ENCODE data around the gene ADGRD1. TPM values are rescaled to one million over a fixed set of nuclear protein-coding genes. Genes with fewer than 3 reads are reported as not detected.
A peak's percentile ranks its signal among the peaks of the same experiment; 100 is the strongest.

Gene ADGRD1
- polyA plus RNA-seq, 1 of the 3 experiments (the other 2 are of a cell fraction), result not detected

DNA sequence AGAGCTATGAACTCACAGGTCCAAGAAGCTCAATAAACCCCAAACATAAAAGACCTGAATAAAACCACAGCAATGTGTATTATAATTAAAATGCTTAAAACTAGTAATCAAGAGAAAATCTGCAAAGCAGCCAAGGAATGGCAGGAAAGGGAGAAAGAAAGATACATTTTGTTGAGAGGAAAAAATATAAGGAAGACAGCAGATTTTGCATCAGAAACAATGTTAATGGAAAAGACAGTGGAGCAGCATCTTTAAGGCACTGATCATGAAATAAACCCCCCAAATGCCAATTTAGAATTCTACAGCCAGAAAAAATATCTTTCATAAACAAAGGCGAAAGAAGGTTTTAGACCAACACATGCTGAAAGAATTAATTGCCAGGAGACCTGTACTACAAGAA, 42.5 kb upstream of the ADGRD1 start (continued):
- no peak for TF ChIP-seq CHD2 (IDR thresholded peaks at IDR 0.05; ENCODE audit: low read length, partially characterized antibody)

DNA sequence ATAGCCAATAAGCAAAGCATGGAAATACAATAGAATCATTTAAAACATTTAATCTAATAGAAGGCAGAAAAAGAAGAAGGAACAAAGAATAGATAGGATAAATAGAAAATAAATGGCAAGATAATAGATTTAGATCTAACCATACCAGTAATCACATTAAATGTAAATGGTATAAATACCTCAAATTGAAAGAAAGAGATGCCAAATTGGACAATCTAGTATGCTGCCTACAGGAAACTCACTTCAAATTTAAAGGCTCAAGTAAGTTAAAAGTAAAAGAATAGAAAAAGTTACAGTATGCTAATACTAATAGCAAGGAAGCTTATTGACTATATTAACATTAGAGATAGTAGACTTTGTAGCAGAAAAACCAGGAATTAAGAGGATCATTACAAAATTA, 41.8 kb upstream of the ADGRD1 start:
- no peaks in the 10 kb centered on the region for H3K36me3 ChIP-seq (replicated peaks in 1 of 2; ENCODE audit: control insufficient read depth in 1 of 2, insufficient read depth in 2 of 2, low read length in 1 of 2)
- H3K4me1 ChIP-seq (ENCODE audit: control insufficient read depth in 1 of 2, insufficient read depth in 2 of 2, low read depth in 1 of 2, low read length in 1 of 2), result peaks cover 0 to 4% of the 10 kb centered on the region in 2 experiments; a peak in 1 of 4 replicates
- H3K79me2 ChIP-seq (ENCODE audit: insufficient read depth), result no peaks in the 10 kb centered on the region
- no peak overlapping the region for H3K9ac ChIP-seq
- DNase-seq, result no peak
- ChIA-PET POLR2A (no interaction called here), CTCF (interaction anchor here (0.6 to 0.7 kb wide), 2 partner anchors 91 to 232 kb away, joined by 3 to 4 read pairs; no protein-coding TSS in a partner anchor)
- peaks cover 7% of the 10 kb centered on the region for H3K9me3 ChIP-seq
- no peaks in the 10 kb centered on the region for H4K20me1 ChIP-seq (ENCODE audit: insufficient read depth)
- no peak overlapping the region for H3K4me3 ChIP-seq (ENCODE audit: low read depth in 2 of 2, low read length in 1 of 2)
- H3F3A ChIP-seq (replicated peaks; ENCODE audit: insufficient read depth), result no peaks in the 10 kb centered on the region
- no peak overlapping the region for H2AFZ ChIP-seq (ENCODE audit: low read depth)
- no peak overlapping the region for H3K27ac ChIP-seq (ENCODE audit: low read depth in 2 of 2, low read length in 1 of 2)
- no peaks in the 10 kb centered on the region for H3K9me2 ChIP-seq
- no peak for TF ChIP-seq TCF12 (IDR thresholded peaks at IDR 0.05)
- no peak for TF ChIP-seq NRF1 (IDR thresholded peaks at IDR 0.05; ENCODE audit: low read depth, low read length)
- no peak for TF ChIP-seq GATA2 (CRISPR knock-in tag; IDR thresholded peaks at IDR 0.05)
- no peak for TF ChIP-seq CHD2 (IDR thresholded peaks at IDR 0.05; ENCODE audit: low read length, partially characterized antibody)
- no peak overlapping the region for H3K4me2 ChIP-seq
- no peaks in the 10 kb centered on the region for H3K27me3 ChIP-seq (ENCODE audit: insufficient read depth)

GRCh38 chr12:130916241-130916911, 37.3 kb upstream of the ADGRD1 start:
- Histone ChIP-seq H3K36me3 (replicated peaks in 1 of 2; ENCODE audit: control insufficient read depth in 1 of 2, insufficient read depth in 2 of 2, low read length in 1 of 2) (no peaks in the 10 kb centered on the region), H3K4me2 (no peak overlapping the region), H3K27me3 (ENCODE audit: insufficient read depth) (no peaks in the 10 kb centered on the region), H4K20me1 (ENCODE audit: insufficient read depth) (no peaks in the 10 kb centered on the region), H3K4me3 (ENCODE audit: low read depth in 2 of 2, low read length in 1 of 2) (peak overlapping the region in 1 of 2 experiments; percentile 32; a peak in 1 of 4 replicates), H3K4me1 (ENCODE audit: control insufficient read depth in 1 of 2, insufficient read depth in 2 of 2, low read depth in 1 of 2, low read length in 1 of 2) (peaks cover 0 to 4% of the 10 kb centered on the region in 2 experiments; a peak in 1 of 4 replicates), H3K79me2 (ENCODE audit: insufficient read depth) (no peaks in the 10 kb centered on the region), H3K27ac (ENCODE audit: low read depth in 2 of 2, low read length in 1 of 2) (no peak overlapping the region), H3F3A (replicated peaks; ENCODE audit: insufficient read depth) (no peaks in the 10 kb centered on the region), H2AFZ (ENCODE audit: low read depth) (no peak overlapping the region), H3K9ac (no peak overlapping the region), H3K9me3 (peaks cover 4% of the 10 kb centered on the region), H3K9me2 (no peaks in the 10 kb centered on the region)
- ChIA-PET POLR2A (no interaction called here), CTCF (interaction anchor here (0.6 to 6.0 kb wide), 62 partner anchors 8 to 1081 kb away, joined by 3 to 86 read pairs (median 4); partner anchors contain the start of genes ADGRD1, EP400, MMP17 and SFSWAP)
- TF ChIP-seq RCOR1 (IDR thresholded peaks at IDR 0.05; ENCODE audit: low read length) (0 out of 2 replicates have a peak, but pooled peaks have one; percentile 35), SMC3 (IDR thresholded peaks at IDR 0.05; ENCODE audit: low read depth, low read length) (peak; percentile 81), RAD21 (IDR thresholded peaks at IDR 0.05; ENCODE audit: low read length) (peak; percentile 96), ELF1 (IDR thresholded peaks at IDR 0.05) (no peak), TEAD4 (IDR thresholded peaks at IDR 0.05; ENCODE audit: borderline replicate concordance, insufficient read depth) (no peak)
- TF ChIP-seq, protein P1, sequence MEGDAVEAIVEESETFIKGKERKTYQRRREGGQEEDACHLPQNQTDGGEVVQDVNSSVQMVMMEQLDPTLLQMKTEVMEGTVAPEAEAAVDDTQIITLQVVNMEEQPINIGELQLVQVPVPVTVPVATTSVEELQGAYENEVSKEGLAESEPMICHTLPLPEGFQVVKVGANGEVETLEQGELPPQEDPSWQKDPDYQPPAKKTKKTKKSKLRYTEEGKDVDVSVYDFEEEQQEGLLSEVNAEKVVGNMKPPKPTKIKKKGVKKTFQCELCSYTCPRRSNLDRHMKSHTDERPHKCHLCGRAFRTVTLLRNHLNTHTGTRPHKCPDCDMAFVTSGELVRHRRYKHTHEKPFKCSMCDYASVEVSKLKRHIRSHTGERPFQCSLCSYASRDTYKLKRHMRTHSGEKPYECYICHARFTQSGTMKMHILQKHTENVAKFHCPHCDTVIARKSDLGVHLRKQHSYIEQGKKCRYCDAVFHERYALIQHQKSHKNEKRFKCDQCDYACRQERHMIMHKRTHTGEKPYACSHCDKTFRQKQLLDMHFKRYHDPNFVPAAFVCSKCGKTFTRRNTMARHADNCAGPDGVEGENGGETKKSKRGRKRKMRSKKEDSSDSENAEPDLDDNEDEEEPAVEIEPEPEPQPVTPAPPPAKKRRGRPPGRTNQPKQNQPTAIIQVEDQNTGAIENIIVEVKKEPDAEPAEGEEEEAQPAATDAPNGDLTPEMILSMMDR (IDR thresholded peaks at IDR 0.05), result peak; percentile 31
- DNase-seq, result peak; percentile 82
- WGBS (ENCODE audit: low lambda C conversion rate), result 26% methylated on average over 35 of the region's 37 CpGs

All from SK-N-SH (cell line).